CD14-positive monocyte (primary cell): ENCODE data around the gene FOXE1. TPM values are rescaled to one million over a fixed set of nuclear protein-coding genes. Genes with fewer than 3 reads are reported as not detected.
A peak's percentile ranks its signal among the peaks of the same experiment; 100 is the strongest.

Source experiments
- DNase-seq, 3 donors: peaks; one replicate each; pipeline ENCODE4 v3.0.0-alpha.2; 2011 to 2022
- H2AFZ ChIP-seq: 2 replicates; pipeline ENCODE4 v1.6.0; 2012; ENCODE audit warnings: mild to moderate bottlenecking, low read depth, low read length, inconsistent platforms; ENCODE audit not compliant: insufficient read depth, poor library complexity, severe bottlenecking
- H3K27ac ChIP-seq, 2 donors: 1 replicate in 1 of 2; 2 replicates in 1 of 2; pipeline ENCODE4 v1.5.1; 2012 to 2013; ENCODE audit warnings: low read length in 2 of 2, control low read depth in 1 of 2, inconsistent platforms in 1 of 2, low read depth in 1 of 2, mild to moderate bottlenecking in 1 of 2
- H3K27me3 ChIP-seq, 2 donors: one replicate each; pipeline versions ENCODE4 v1.6.0 to v1.6.1; 2011 to 2013; ENCODE audit warnings: low read length in 2 of 2; ENCODE audit not compliant: control insufficient read depth in 2 of 2, insufficient read depth in 2 of 2
- H3K36me3 ChIP-seq, 2 donors: replicated peaks in 1 of 2; 1 replicate in 1 of 2; 2 replicates in 1 of 2; pipeline versions ENCODE4 v1.5.1 to v1.6.1; 2012 to 2013; ENCODE audit warnings: low read length in 2 of 2, control low read depth in 1 of 2, inconsistent platforms in 1 of 2, mild to moderate bottlenecking in 1 of 2; ENCODE audit not compliant: insufficient read depth in 2 of 2, control insufficient read depth in 1 of 2
- H3K4me1 ChIP-seq, 2 donors: 1 replicate in 1 of 2; 2 replicates in 1 of 2; pipeline versions ENCODE4 v1.5.1 to v1.6.1; 2012 to 2013; ENCODE audit warnings: low read length in 2 of 2, control low read depth in 1 of 2, inconsistent platforms in 1 of 2, mild to moderate bottlenecking in 1 of 2, moderate library complexity in 1 of 2; ENCODE audit not compliant: insufficient read depth in 2 of 2, control insufficient read depth in 1 of 2
- H3K4me2 ChIP-seq: replicated peaks from 2 replicates; pipeline ENCODE3; 2012; ENCODE audit warnings: low read length, moderate library complexity, mild to moderate bottlenecking; ENCODE audit not compliant: poor library complexity, severe bottlenecking; ENCODE audit errors: extremely low read depth
- H3K4me3 ChIP-seq, 3 experiments: fragments of 200-600 bp in 1 of 3; sonication (generic) in 1 of 3; replicated peaks in 1 of 3; 1 replicate in 2 of 3; 2 replicates in 1 of 3; pipeline ENCODE4 v1.5.1; 2011 to 2013; ENCODE audit warnings: low read length in 3 of 3, mild to moderate bottlenecking in 3 of 3, control low read depth in 2 of 3, low read depth in 2 of 3, inconsistent platforms in 1 of 3, moderate library complexity in 1 of 3
- H3K79me2 ChIP-seq: 2 replicates; pipeline ENCODE4 v1.6.0; 2012; ENCODE audit warnings: mild to moderate bottlenecking, control low read depth, inconsistent platforms, low read length, moderate library complexity; ENCODE audit not compliant: insufficient read depth
- H3K9ac ChIP-seq: 2 replicates; pipeline ENCODE4 v1.6.0; 2017; ENCODE audit warnings: low read length, mild to moderate bottlenecking; ENCODE audit not compliant: insufficient read depth, poor library complexity, severe bottlenecking
- H3K9me3 ChIP-seq, 2 donors: replicated peaks in 1 of 2; 1 replicate in 1 of 2; 2 replicates in 1 of 2; pipeline versions ENCODE4 v1.5.1 to v1.6.1; 2012 to 2013; ENCODE audit warnings: low read length in 2 of 2, control low read depth in 1 of 2; ENCODE audit not compliant: control insufficient read depth in 1 of 2, insufficient read depth in 1 of 2
- H4K20me1 ChIP-seq: 2 replicates; pipeline ENCODE4 v1.6.0; 2012; ENCODE audit warnings: mild to moderate bottlenecking, low read length, control low read depth, moderate library complexity; ENCODE audit not compliant: insufficient read depth
- H3K27ac Mint-ChIP-seq, 7 donors: one replicate each; pipeline ENCODE4 v1.8.0; 2020; ENCODE audit warnings: mild to moderate bottlenecking in 7 of 7, mixed read lengths in 7 of 7, moderate library complexity in 6 of 7, inconsistent platforms in 2 of 7
- H3K27me3 Mint-ChIP-seq, 3 donors: one replicate each; pipeline ENCODE4 v1.8.0; 2021 to 2022; ENCODE audit warnings: low read depth in 3 of 3, mild to moderate bottlenecking in 3 of 3, mixed read lengths in 3 of 3, moderate library complexity in 3 of 3, inconsistent platforms in 1 of 3
- H3K36me3 Mint-ChIP-seq, 2 donors: one replicate each; pipeline ENCODE4 v1.8.0; 2020; ENCODE audit warnings: mixed read lengths in 2 of 2, inconsistent platforms in 1 of 2, mild to moderate bottlenecking in 1 of 2
- H3K4me1 Mint-ChIP-seq: one replicate; pipeline ENCODE4 v1.8.0; 2020; ENCODE audit warnings: mild to moderate bottlenecking, mixed read lengths
- H3K4me3 Mint-ChIP-seq, 2 donors: one replicate each; pipeline ENCODE4 v1.8.0; 2020; ENCODE audit warnings: mild to moderate bottlenecking in 2 of 2, mixed read lengths in 2 of 2, moderate library complexity in 1 of 2
- H3K9me3 Mint-ChIP-seq, 7 donors: one replicate each; pipeline ENCODE4 v1.8.0; 2020 to 2022; ENCODE audit warnings: mixed read lengths in 7 of 7, mild to moderate bottlenecking in 6 of 7, moderate library complexity in 6 of 7, inconsistent platforms in 2 of 7
- WGBS: methylation state at CpG from one replicate; pipeline ENCODE4 v1.1.5; 2013; ENCODE audit warnings: missing lambda C conversion rate; ENCODE audit not compliant: insufficient coverage; 5-methylcytosine and 5-hydroxymethylcytosine counted together
- intact Hi-C, 2 donors: fragments of 100-400 bp; cut with micrococcal nuclease; formaldehyde crosslinking; loops; one replicate each; pipeline versions ENCODE4 v1.15.0 to v1.15.1; 2023
- polyA plus RNA-seq, 3 donors: library from polyadenylated mRNA; depleted of rRNA in 1 of 3; unstranded in 2 of 3; stranded (reverse) in 1 of 3; fragments of 300-500 nt in 2 of 3; fragments of >200 nt in 1 of 3; fragmentation: Illumina TruSeq in 2 of 3; gene quantifications; 1 replicate in 2 of 3; 2 replicates in 1 of 3; pipeline ENCODE4 v1.2.3, GENCODE V29; 2012 to 2021
- TF ChIP-seq, protein P1 (sequence below): fragments of 200-600 bp; IDR thresholded peaks from one replicate; pipeline ENCODE4 v1.8.0; 2022; ENCODE audit warnings: antibody characterized with exemption, mild to moderate bottlenecking

Gene FOXE1
- polyA plus RNA-seq, 3 donors, result 0.01 TPM; not detected in 2

DNA sequence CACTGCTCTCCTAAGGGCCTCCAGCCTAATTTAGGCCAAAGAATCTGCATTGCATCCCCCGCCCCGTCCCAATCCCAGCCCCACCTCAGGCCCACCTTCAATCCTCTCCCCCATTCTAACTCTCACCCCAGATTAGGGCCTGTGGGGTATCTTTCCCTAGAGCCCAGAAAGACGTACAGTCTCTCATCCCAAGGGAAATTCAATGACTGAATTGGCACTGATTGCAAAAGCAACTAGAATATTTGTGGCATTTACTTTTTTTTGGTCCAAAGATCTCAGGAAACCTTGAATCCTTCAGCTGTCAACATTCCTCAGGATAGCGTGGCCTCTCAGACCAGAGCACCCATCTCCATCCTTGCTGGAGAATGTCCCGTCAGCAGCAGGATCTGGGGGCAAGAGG, 38.7 kb downstream of the FOXE1 start:
- Mint-ChIP-seq H3K4me1 (peaks cover 7% of the 10 kb centered on the region), H3K27me3 (peaks cover 0 to 8% (median 4%) of the 10 kb centered on the region in 3 donors), H3K4me3 (no peak overlapping the region), H3K36me3 (peaks cover 6 to 10% of the 10 kb centered on the region in 2 donors), H3K27ac (peak overlapping the region in 2 of 7 donors; percentile 31 to 43), H3K9me3 (peaks cover 0 to 6% (median 0%) of the 10 kb centered on the region in 7 donors)
- intact Hi-C loops, result loop anchor here in 1 of 2 donors (10.0 kb wide), 1 partner anchor 143 kb away; no protein-coding TSS in a partner anchor
- no peak overlapping the region for H3K4me3 ChIP-seq
- H4K20me1 ChIP-seq, result no peaks in the 10 kb centered on the region
- no peak overlapping the region for H3K9ac ChIP-seq
- H3K4me1 ChIP-seq, result no peaks in the 10 kb centered on the region
- H3K36me3 ChIP-seq, result no peaks in the 10 kb centered on the region
- WGBS, result 100% methylated on average over 3 of the region's 5 CpGs
- no peaks in the 10 kb centered on the region for H3K79me2 ChIP-seq
- H3K4me2 ChIP-seq, result no peak overlapping the region
- no peak overlapping the region for H2AFZ ChIP-seq
- no peaks in the 10 kb centered on the region for H3K27me3 ChIP-seq
- DNase-seq, result no peak
- H3K27ac ChIP-seq, result no peak overlapping the region
- TF ChIP-seq, protein P1, sequence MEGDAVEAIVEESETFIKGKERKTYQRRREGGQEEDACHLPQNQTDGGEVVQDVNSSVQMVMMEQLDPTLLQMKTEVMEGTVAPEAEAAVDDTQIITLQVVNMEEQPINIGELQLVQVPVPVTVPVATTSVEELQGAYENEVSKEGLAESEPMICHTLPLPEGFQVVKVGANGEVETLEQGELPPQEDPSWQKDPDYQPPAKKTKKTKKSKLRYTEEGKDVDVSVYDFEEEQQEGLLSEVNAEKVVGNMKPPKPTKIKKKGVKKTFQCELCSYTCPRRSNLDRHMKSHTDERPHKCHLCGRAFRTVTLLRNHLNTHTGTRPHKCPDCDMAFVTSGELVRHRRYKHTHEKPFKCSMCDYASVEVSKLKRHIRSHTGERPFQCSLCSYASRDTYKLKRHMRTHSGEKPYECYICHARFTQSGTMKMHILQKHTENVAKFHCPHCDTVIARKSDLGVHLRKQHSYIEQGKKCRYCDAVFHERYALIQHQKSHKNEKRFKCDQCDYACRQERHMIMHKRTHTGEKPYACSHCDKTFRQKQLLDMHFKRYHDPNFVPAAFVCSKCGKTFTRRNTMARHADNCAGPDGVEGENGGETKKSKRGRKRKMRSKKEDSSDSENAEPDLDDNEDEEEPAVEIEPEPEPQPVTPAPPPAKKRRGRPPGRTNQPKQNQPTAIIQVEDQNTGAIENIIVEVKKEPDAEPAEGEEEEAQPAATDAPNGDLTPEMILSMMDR, result no peak
- H3K9me3 ChIP-seq, result no peaks in the 10 kb centered on the region

DNA sequence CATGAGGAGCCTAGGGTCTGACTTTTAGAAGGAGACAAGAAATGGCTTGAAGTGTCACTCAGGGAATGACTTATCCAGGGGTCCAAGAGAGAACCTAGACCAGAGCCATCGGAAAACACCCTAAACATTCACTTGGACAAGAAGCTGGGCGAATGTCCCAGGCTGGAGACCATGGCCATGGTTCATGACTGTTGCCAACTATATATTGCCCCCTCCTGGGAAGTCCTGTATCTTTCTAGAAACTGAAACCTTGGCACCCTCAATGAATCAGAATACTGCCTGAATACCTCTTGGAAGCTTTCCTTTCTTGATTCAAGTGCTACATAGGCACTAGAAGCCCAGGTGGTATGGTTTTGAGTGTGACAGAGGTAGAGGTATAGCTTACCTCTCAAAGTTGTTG, 39.4 kb downstream of the FOXE1 start:
- intact Hi-C loops, result loop anchor here in 1 of 2 donors (10.0 kb wide), 1 partner anchor 142 kb away; no protein-coding TSS in a partner anchor
- no peaks in the 10 kb centered on the region for H4K20me1 ChIP-seq
- no peak overlapping the region for H3K9ac ChIP-seq
- Mint-ChIP-seq H3K36me3 (peaks cover 8 to 13% of the 10 kb centered on the region in 2 donors), H3K27me3 (peaks cover 0 to 8% (median 4%) of the 10 kb centered on the region in 3 donors), H3K4me3 (no peak overlapping the region), H3K9me3 (peaks cover 0 to 6% (median 0%) of the 10 kb centered on the region in 7 donors), H3K4me1 (peaks cover 7% of the 10 kb centered on the region), H3K27ac (no peak overlapping the region)
- H3K4me3 ChIP-seq, result no peak overlapping the region
- no peak overlapping the region for H2AFZ ChIP-seq
- WGBS, result 100% methylated on average over 1 of the region's 2 CpGs
- H3K9me3 ChIP-seq, result no peaks in the 10 kb centered on the region
- no peak for DNase-seq
- no peak overlapping the region for H3K4me2 ChIP-seq
- H3K79me2 ChIP-seq, result no peaks in the 10 kb centered on the region
- H3K27me3 ChIP-seq, result no peaks in the 10 kb centered on the region
- TF ChIP-seq, protein P1, result no peak
- H3K36me3 ChIP-seq, result no peaks in the 10 kb centered on the region
- no peak overlapping the region for H3K27ac ChIP-seq
- no peaks in the 10 kb centered on the region for H3K4me1 ChIP-seq
